ES-I3 (cell line): Measurements from ENCODE around the gene ZDHHC11.
"Not testable (repeated sequence)": the region's sequence is repeated elsewhere in the genome, so short reads cannot be mapped to it uniquely, and the experiment has no call there.

Experiments
- H3K36me3 ChIP-seq: 2 replicates; pipeline ENCODE4 v1.6.1; 2013; ENCODE audit warnings: mild to moderate bottlenecking, low read length, control low read depth, moderate library complexity; ENCODE audit not compliant: insufficient read depth
- H3K4me1 ChIP-seq: 2 replicates; pipeline ENCODE4 v1.6.1; 2013; ENCODE audit warnings: mild to moderate bottlenecking, control low read depth, low read length; ENCODE audit not compliant: insufficient read depth
- H3K9ac ChIP-seq: 2 replicates; pipeline ENCODE4 v1.6.1; 2013; ENCODE audit warnings: low read depth, mild to moderate bottlenecking, low read length, moderate library complexity
- H3K9me3 ChIP-seq: 2 replicates; pipeline ENCODE4 v1.6.1; 2013; ENCODE audit warnings: mild to moderate bottlenecking, low read length, moderate library complexity; ENCODE audit not compliant: control insufficient read depth, insufficient read depth

ZDHHC11 gene

DNA sequence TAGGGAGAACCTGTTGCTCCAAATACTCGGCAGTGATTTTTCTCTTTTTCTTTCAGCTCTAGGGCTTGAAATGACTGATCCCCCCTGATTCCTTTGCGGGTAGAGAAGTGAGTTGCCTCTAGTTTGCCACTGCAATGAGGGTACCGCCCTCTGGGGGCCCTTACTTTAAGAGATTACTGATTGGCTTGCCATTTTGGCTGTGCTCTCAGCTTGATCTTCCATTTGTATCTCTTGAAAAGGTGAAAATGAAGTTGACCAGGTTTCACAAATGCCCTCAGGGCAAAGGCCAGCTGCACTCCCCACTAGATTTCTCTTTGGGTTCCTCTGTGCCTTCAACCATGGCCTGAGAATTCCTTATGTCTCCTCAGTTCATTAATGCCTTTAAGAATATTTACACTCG, 52.8 kb downstream of the ZDHHC11 start:
- H3K4me1 ChIP-seq, H3K9ac ChIP-seq, H3K36me3 ChIP-seq: not testable (repeated sequence)
- H3K9me3 ChIP-seq: peaks cover 12% of the 10 kb centered on the region; the same call in 1 of the 2 replicates

DNA sequence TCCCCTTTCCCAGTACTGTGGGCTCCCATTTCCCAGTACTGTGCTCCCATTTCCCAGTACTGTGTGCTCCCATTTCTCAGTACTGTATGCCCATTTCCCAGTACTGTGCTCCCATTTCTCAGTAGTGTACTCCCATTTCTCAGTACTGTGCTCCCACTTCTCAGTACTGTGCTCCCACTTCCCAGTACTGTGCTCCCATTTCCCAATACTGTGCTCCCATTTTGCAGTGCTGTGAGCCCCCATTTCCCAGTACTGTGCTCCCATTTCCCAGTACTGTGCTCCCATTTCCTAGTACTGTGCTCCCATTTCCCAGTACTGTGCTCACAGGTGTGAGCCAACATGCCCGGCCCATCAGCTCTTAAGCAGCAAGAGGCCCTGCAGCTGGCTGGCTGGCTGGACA, 54.9 kb downstream of the ZDHHC11 start:
- H3K9me3 ChIP-seq: peaks cover 12% of the 10 kb centered on the region; the same call in 1 of the 2 replicates
- not testable (repeated sequence) for H3K9ac ChIP-seq, H3K4me1 ChIP-seq, H3K36me3 ChIP-seq

- H3K4me1 ChIP-seq, H3K9ac ChIP-seq, H3K36me3 ChIP-seq: not testable (repeated sequence)
- peaks cover 12% of the 10 kb centered on the region; the same call in 1 of the 2 replicates for H3K9me3 ChIP-seq
These were observed 55.8 kb downstream of the ZDHHC11 start for GRCh38 chr5:794948-795347.

DNA sequence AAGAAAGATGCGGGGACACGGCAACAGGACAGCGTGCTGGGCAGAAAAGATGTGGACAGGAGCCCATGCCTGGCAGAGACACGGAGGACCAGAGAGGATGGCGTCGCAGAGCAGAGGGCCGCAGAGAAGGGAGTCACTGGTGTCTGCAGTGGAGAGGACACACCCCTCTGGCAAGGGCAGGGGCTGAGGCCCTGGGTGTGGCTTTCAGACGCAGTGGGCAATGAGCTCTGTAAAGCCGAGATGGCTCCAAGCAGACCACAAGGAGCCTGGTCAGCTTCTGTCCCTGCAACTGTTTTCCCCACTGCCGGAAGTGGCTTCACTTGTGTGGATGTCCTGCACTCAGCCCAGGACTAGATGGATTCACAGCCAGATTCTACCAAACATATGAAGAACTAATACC, 62.1 kb downstream of the ZDHHC11 start:
- H3K9me3 ChIP-seq, H3K9ac ChIP-seq, H3K4me1 ChIP-seq, H3K36me3 ChIP-seq: not testable (repeated sequence)

- not testable (repeated sequence) for H3K4me1 ChIP-seq, H3K36me3 ChIP-seq, H3K9ac ChIP-seq, H3K9me3 ChIP-seq
These were observed 62.9 kb downstream of the ZDHHC11 start for GRCh38 chr5:787857-788233.

DNA sequence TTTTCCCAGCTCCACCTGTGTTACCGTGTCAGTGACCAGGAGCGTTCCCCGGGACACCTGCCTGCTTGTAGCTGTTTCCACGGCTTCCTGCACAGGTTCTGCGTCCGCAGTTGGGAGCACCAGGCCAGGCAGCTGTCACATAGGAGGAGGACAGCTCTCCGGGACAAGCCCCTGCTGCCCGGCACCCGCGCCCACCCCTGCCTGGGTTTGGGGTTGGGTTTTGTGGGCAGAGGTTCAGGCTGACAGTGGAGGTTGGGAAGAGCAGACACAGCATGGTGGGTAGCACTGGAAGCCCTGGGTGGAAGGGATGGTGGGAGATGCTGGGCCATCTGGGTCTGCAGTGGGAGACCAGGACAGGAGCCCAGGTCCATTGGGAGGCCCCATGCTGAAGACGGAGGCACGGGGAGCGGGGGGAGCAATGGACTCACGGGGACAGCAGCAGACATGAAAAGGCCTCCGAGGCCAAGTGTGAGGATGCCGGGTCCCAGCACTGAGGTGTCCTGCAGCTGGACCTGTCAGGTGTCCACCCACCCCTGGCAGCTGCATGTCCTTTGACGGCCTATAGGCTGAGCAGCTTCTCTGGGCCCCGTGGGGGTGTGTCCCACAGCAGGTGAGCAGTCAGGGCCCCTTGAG, 63.4 kb downstream of the ZDHHC11 start:
- not testable (repeated sequence) for H3K9ac ChIP-seq, H3K36me3 ChIP-seq, H3K9me3 ChIP-seq, H3K4me1 ChIP-seq

- not testable (repeated sequence) for H3K9me3 ChIP-seq, H3K4me1 ChIP-seq, H3K36me3 ChIP-seq
- peak overlapping the region; percentile 34; the same call in 1 of the 2 replicates for H3K9ac ChIP-seq
These were observed 65.5 kb downstream of the ZDHHC11 start for GRCh38 chr5:785181-785705.

- not testable (repeated sequence) for H3K36me3 ChIP-seq, H3K4me1 ChIP-seq, H3K9me3 ChIP-seq
- peak within 1 kb of the TSS; percentile 34; the same call in 1 of the 2 replicates for H3K9ac ChIP-seq
These were observed 66.2 kb downstream of the ZDHHC11 start, which contains the start of gene ZDHHC11B for GRCh38 chr5:784428-785177. Gene ZDHHC11B (minus strand): TSS chr5:784729. CDS start chr5:766919, 17,810 bp downstream.

DNA sequence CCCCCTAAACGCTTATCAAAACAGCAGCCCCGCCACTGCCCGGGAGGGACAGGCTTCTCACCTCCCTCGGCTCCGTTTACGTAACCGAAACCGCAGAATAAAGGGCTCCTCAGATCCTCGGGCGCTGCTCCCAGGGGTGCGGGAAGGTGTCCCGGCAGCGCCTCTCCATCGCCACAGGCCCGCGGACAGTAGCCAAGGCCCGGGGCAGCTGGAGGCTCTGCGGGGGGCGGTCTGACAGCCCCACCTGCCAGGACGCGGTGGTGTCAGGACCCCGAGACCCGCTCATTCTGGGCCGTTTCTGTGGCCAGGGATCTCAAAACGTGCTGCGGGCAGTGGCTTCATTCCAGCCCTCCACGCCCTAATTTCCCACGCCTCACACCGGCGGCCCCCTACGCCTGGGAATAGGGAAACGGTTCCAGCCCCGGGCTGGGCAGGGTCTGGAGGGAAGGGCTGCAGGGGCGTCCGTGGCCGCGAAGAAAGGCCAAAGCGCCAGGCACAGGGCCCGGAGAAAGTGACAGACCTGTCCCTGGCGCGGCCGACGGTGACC, 66.8 kb downstream of the ZDHHC11 start:
- H3K9me3 ChIP-seq, H3K36me3 ChIP-seq, H3K4me1 ChIP-seq: not testable (repeated sequence)
- H3K9ac ChIP-seq: peak overlapping the region; percentile 28; the same call in 1 of the 2 replicates

- H3K9me3 ChIP-seq, H3K9ac ChIP-seq, H3K36me3 ChIP-seq, H3K4me1 ChIP-seq: not testable (repeated sequence)
These were observed 67.6 kb downstream of the ZDHHC11 start for GRCh38 chr5:783049-783802.

- not testable (repeated sequence) for H3K4me1 ChIP-seq
These were observed 68.4 kb downstream of the ZDHHC11 start for GRCh38 chr5:782356-782755.

DNA sequence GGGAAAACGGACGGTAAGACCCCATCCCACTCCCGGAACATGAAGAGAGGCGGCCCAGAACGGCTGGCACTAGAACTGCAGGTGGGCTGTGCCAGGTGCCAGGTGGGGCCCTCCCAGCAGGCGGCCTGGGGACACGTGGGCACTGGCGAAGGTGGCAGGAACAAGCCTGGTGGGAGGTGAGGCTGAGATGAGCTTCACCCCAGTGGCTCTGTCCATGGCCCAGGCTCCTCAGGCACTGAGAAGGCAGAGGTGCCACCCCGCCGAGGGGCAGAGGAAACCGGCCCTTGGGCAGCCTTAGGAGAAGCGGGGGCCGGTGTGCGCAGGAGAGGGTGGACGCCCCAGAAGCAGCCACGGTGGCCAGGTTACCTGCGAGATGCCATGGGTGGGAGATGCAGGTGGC, 70.2 kb downstream of the ZDHHC11 start:
- H3K4me1 ChIP-seq, H3K9ac ChIP-seq, H3K9me3 ChIP-seq, H3K36me3 ChIP-seq: not testable (repeated sequence)

More at GRCh38 chr5:782356-782755, 68.4 kb downstream of the ZDHHC11 start:
- not testable (repeated sequence) for H3K9me3 ChIP-seq, H3K36me3 ChIP-seq, H3K9ac ChIP-seq

DNA sequence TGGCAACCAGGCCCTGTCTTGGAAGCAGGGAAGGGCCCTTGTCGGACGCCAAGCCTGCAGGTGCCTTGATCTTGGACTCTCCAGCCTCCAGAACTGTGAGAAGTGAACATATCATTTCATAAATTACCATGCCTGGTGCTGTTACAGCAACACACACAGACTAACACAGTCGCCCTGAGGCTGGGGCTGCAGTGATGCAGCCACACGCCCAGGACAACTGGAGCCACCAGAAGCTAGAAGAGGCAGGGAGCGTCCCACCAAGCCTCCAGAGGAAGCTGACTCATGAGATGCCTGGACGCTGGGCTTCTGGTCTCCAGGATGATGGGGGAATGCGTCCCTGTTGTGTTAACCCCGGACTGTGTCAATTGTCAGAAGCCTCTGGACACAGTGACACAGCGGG, 71.8 kb downstream of the ZDHHC11 start:
- not testable (repeated sequence) for H3K9ac ChIP-seq, H3K36me3 ChIP-seq, H3K9me3 ChIP-seq, H3K4me1 ChIP-seq

- H3K9ac ChIP-seq, H3K9me3 ChIP-seq, H3K36me3 ChIP-seq, H3K4me1 ChIP-seq: not testable (repeated sequence)
These were observed 72.4 kb downstream of the ZDHHC11 start for GRCh38 chr5:778421-778820.
